Activated T-helper 1 cell treated with Interleukin-2 at 50 U/mL for 16 hours (primary cell): Measurements from ENCODE around the gene KSR2.
A peak's percentile ranks its signal among the peaks of the same experiment; 100 is the strongest.
"Not testable (repeated sequence)": the region's sequence is repeated elsewhere in the genome, so short reads cannot be mapped to it uniquely, and the experiment has no call there.

Experiments
- DNase-seq: peaks from one replicate; pipeline ENCODE4 v3.0.0-alpha.2; 2020; ENCODE audit warnings: low read depth

KSR2 gene

GRCh38 chr12:117968826-117969659 lies at the start of gene KSR2:
TSS of gene KSR2 (minus strand) at chr12:117968990. CDS start at chr12:117968255, 735 bp downstream.
- DNase-seq: peak; percentile 38

- no peak for DNase-seq
Observed at GRCh38 chr12:118017926-118018325, 49.1 kb upstream of the KSR2 start.

- DNase-seq: peak; percentile 96
Observed at GRCh38 chr12:118016424-118017264, 47.9 kb upstream of the KSR2 start, which contains the start of gene RFC5. TSS of gene RFC5 (plus strand) at chr12:118016703. CDS start at chr12:118016828, 125 bp downstream.

GRCh38 chr12:118015944-118016343 lies 47.2 kb upstream of the KSR2 start:
- DNase-seq: no peak

- no peak for DNase-seq
Observed at GRCh38 chr12:118015306-118015705, 46.5 kb upstream of the KSR2 start.

- no peak for DNase-seq
Observed at GRCh38 chr12:118013283-118013682, 44.5 kb upstream of the KSR2 start.

- no peak for DNase-seq
Observed at GRCh38 chr12:118011961-118012360, 43.2 kb upstream of the KSR2 start.

GRCh38 chr12:118011377-118011776 lies 42.6 kb upstream of the KSR2 start:
- no peak for DNase-seq

- no peak for DNase-seq
Observed at GRCh38 chr12:118010903-118011302, 42.1 kb upstream of the KSR2 start.

- not testable (repeated sequence) for DNase-seq
Observed at GRCh38 chr12:117999806-118000205, 31.0 kb upstream of the KSR2 start.

GRCh38 chr12:117998719-117999118 lies 29.9 kb upstream of the KSR2 start:
- DNase-seq: no peak

- no peak for DNase-seq
Observed at GRCh38 chr12:117994551-117995438, 26.0 kb upstream of the KSR2 start.

- no peak for DNase-seq
Observed at GRCh38 chr12:117986705-117987469, 18.1 kb upstream of the KSR2 start.

GRCh38 chr12:117985182-117985581 lies 16.4 kb upstream of the KSR2 start:
- DNase-seq: no peak

- DNase-seq: no peak
Observed at GRCh38 chr12:117981267-117981666, 12.5 kb upstream of the KSR2 start.

GRCh38 chr12:117980616-117981015 lies 11.8 kb upstream of the KSR2 start:
- no peak for DNase-seq

GRCh38 chr12:117977373-117977772 lies 8.6 kb upstream of the KSR2 start:
- DNase-seq: no peak

- no peak for DNase-seq
Observed at GRCh38 chr12:117975006-117975405, 6.2 kb upstream of the KSR2 start.

- DNase-seq: no peak
Observed at GRCh38 chr12:117972301-117972700, 3.5 kb upstream of the KSR2 start.

GRCh38 chr12:117970334-117970733 lies 1.5 kb upstream of the KSR2 start:
- no peak for DNase-seq

- DNase-seq: no peak
Observed at GRCh38 chr12:117968151-117968789, 520 bp downstream of the KSR2 start.
